GM12873 (cell line): ENCODE results near the gene PPP1R16B.

Experiments
- TF ChIP-seq, protein P1 (sequence below): IDR thresholded peaks from 2 replicates; pipeline ENCODE4 v1.5.1; 2012; ENCODE audit warnings: low read depth, mild to moderate bottlenecking, moderate library complexity, low read length, control low read depth; ENCODE audit not compliant: insufficient read depth; ENCODE audit errors: missing control alignments

The PPP1R16B gene

GRCh38 chr20:38883081-38883980, 77.8 kb downstream of the PPP1R16B start:
- TF ChIP-seq, protein P1, sequence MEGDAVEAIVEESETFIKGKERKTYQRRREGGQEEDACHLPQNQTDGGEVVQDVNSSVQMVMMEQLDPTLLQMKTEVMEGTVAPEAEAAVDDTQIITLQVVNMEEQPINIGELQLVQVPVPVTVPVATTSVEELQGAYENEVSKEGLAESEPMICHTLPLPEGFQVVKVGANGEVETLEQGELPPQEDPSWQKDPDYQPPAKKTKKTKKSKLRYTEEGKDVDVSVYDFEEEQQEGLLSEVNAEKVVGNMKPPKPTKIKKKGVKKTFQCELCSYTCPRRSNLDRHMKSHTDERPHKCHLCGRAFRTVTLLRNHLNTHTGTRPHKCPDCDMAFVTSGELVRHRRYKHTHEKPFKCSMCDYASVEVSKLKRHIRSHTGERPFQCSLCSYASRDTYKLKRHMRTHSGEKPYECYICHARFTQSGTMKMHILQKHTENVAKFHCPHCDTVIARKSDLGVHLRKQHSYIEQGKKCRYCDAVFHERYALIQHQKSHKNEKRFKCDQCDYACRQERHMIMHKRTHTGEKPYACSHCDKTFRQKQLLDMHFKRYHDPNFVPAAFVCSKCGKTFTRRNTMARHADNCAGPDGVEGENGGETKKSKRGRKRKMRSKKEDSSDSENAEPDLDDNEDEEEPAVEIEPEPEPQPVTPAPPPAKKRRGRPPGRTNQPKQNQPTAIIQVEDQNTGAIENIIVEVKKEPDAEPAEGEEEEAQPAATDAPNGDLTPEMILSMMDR, result no peak

GRCh38 chr20:38883981-38884733, 78.7 kb downstream of the PPP1R16B start:
- TF ChIP-seq, protein P1, result no peak

DNA sequence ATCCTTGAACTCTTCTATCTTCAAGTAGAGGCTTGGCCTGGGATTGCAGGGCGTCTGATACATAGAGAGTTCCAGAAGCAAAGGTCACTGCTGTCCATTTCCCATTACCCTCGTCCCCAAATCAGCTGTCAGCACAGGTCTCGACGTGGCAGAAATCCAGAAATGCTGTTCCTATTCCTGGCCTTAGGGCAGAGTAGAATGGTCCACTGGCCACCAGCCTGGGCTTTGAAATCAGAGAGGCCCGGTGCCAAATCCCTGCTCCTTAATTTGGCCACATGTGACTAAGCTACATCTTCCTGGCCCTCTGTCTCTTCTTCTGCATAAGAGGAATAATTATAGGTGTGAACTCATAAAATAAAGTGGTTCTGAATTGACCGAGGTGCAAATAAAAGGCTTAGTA, 79.9 kb downstream of the PPP1R16B start:
- TF ChIP-seq, protein P1, result no peak

DNA sequence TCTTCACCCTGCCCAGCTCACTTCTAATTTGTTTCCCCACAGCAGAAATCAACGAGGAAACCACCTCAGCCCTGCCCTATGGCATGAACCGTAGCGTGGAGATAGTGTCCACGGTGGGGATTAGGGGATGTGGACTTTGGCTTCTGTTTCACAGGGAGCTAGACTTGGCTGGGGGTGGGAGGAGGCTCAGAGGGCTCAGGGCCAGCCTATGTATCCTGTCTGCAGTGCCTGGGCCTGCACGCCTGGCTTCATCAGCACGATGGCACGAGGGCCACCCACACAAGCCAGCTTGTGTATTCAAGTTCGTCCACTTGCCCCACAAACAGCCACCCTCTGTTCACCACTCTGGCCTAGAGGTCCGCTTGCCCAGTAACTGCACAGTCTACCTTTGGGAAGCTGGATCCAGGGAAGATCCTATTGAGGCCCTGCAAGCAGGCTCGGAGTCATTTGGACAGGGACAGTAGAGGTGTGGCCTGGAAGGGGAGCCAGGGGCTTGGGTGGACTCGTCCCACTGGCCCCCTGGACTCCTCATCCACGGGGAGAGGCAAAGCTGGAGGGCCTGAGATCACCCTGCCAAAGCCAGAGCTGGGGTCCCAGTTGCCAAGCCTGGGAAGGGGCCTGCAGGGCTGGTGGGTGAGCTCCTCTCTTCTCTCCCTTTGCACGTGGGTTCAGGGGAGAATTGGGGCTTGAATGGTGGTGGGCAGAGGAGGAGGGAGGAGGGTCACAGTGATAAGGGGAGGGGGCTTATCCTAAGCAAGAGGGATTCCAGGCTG, 82.7 kb downstream of the PPP1R16B start:
- TF ChIP-seq, protein P1, result no peak

DNA sequence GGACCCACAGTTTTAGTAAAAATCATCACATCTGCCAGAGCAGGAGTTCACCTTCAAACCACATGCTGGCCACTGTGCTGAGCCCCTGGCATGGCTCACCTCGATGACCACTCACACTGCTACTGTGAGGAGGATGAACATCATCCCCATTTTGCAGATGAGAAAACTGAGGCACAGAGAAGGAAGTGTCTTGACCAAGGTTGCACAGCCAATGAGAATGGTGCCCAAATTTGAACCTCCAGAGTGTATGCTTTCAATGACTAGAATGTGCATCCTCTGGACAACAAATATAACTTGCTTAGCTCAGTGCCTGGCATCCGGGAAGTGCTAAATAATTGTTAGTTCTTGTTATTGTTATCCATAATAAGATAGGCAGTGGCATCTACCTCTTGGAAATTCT, 83.6 kb downstream of the PPP1R16B start:
- TF ChIP-seq, protein P1, result no peak

DNA sequence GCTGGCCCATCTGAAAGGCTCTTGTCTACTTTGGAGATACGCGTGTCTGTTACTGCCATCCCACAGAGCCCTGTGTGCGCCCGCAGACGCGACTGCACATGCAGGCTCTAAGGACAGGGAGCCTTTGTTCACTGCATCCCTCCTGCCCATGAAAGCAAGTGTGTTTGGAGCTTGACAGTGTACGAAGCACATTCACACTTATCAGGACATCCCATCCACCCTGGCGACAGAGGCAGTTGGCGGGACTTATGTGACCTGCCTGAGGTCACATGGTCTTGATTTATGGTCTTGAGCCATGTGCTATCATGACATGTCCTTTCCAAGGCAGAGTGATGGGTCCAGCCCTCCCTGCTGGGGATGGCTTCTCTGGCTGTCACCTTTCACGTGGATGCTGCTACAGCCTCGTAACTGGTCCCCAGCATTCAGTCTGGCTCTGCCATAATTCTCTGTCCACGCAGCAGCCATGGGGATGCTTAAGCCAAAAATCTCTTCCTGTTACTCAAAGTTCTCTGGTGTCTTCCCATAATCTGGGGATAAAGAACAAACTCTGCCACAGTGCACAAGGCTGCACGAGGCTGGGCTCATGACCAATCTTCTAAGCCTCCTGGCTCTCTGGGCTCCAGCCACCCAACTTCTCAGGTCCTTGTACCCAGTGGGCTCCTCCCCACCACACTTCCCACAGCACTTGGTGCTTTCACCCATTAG, 84.4 kb downstream of the PPP1R16B start:
- TF ChIP-seq, protein P1, result no peak
